ENCODE results near the gene ENDOV. TPM values are rescaled to one million over a fixed set of nuclear protein-coding genes. Genes with fewer than 3 reads are reported as not detected.

The ENDOV gene
- total and polyA plus RNA-seq, 2 of the 13 experiments (the other 11 are each of a cell fraction or from before 2014, with no cell fraction given) = 15.1 to 17.1 TPM

GRCh38 chr17:80426671-80427326 is 11.8 kb downstream of the ENDOV start (continued):
- TF ChIP-seq PBX2 (CRISPR knock-in tag; IDR thresholded peaks at IDR 0.05) = no peak
- TF ChIP-seq ZMAT3 (CRISPR knock-in tag; conservative IDR thresholded peaks at IDR 0.05) = no peak
- peak; percentile 49; the same call in 1 of the 3 replicates for TF ChIP-seq MXI1 (IDR thresholded peaks at IDR 0.05; ENCODE audit: borderline replicate concordance, low read depth, low read length)
- no peak for TF ChIP-seq KLF11 (CRISPR knock-in tag; IDR thresholded peaks at IDR 0.05)
- TF ChIP-seq POLR2AphosphoS2 (IDR thresholded peaks at IDR 0.05; ENCODE audit: low read depth, low read length) = no peak
- TF ChIP-seq SCMH1 (CRISPR knock-in tag; IDR thresholded peaks at IDR 0.05; ENCODE audit: borderline replicate concordance) = no peak
- TF ChIP-seq JARID2 (CRISPR knock-in tag; IDR thresholded peaks at IDR 0.05; ENCODE audit: insufficient replicate concordance) = peak; percentile 66
- no peak for TF ChIP-seq THYN1 (CRISPR knock-in tag; IDR thresholded peaks at IDR 0.05; ENCODE audit: borderline replicate concordance, low read depth)
- TF ChIP-seq BCL6 (CRISPR knock-in tag; IDR thresholded peaks at IDR 0.05) = peak; percentile 52; the same call in 1 of the 2 replicates
- peak; percentile 82 for TF ChIP-seq SALL1 (CRISPR knock-in tag; IDR thresholded peaks at IDR 0.05)
- no peak for TF ChIP-seq ARNT2 (CRISPR knock-in tag; IDR thresholded peaks at IDR 0.05; ENCODE audit: low read depth)
- no peak for TF ChIP-seq ZNF790 (CRISPR knock-in tag; IDR thresholded peaks at IDR 0.05; ENCODE audit: borderline replicate concordance)
- TF ChIP-seq YY1 (IDR thresholded peaks at IDR 0.05; ENCODE audit: insufficient read depth, insufficient replicate concordance, low read depth, low read length) = peak; percentile 65
- no peak for TF ChIP-seq SOX13 (IDR thresholded peaks at IDR 0.05)
- TF ChIP-seq SOX13 (CRISPR knock-in tag; conservative IDR thresholded peaks at IDR 0.05 in 1 of 2, IDR thresholded peaks at IDR 0.05 in 1 of 2) = no peak
- no peak for TF ChIP-seq ZFP36 (IDR thresholded peaks at IDR 0.05; ENCODE audit: borderline replicate concordance, low read depth, low read length, partially characterized antibody)
- peak; percentile 31; the same call in 1 of the 2 replicates for TF ChIP-seq YEATS2 (CRISPR knock-in tag; IDR thresholded peaks at IDR 0.05; ENCODE audit: borderline replicate concordance)
- TF ChIP-seq THAP7 (CRISPR knock-in tag; IDR thresholded peaks at IDR 0.05) = no peak
- peak; percentile 44; the same call in 1 of the 2 replicates for TF ChIP-seq ZNF232 (CRISPR knock-in tag; IDR thresholded peaks at IDR 0.05; ENCODE audit: borderline replicate concordance)
- TF ChIP-seq HNRNPUL1 (IDR thresholded peaks at IDR 0.05; ENCODE audit: low read depth, low read length) = no peak
- TF ChIP-seq SNAPC5 (CRISPR knock-in tag; IDR thresholded peaks at IDR 0.05; ENCODE audit: borderline replicate concordance) = no peak
- no peak for TF ChIP-seq TIGD3 (CRISPR knock-in tag; IDR thresholded peaks at IDR 0.05; ENCODE audit: borderline replicate concordance)
- TF ChIP-seq ZSCAN9 (CRISPR knock-in tag; IDR thresholded peaks at IDR 0.05; ENCODE audit: borderline replicate concordance) = peak; percentile 73; the same call in 1 of the 2 replicates
- TF ChIP-seq FOSL2 (CRISPR knock-in tag; IDR thresholded peaks at IDR 0.05) = peak; percentile 42; the same call in 1 of the 2 replicates
- peak; percentile 56 for TF ChIP-seq HOXA3 (CRISPR knock-in tag; IDR thresholded peaks at IDR 0.05)
- no peak for TF ChIP-seq MAX (IDR thresholded peaks at IDR 0.05)
- no peak for TF ChIP-seq ZNF816 (CRISPR knock-in tag; IDR thresholded peaks at IDR 0.05; ENCODE audit: borderline replicate concordance)
- TF ChIP-seq ZBTB38 (CRISPR knock-in tag; IDR thresholded peaks at IDR 0.05) = peak; percentile 64
- TF ChIP-seq ZNF777 (CRISPR knock-in tag; IDR thresholded peaks at IDR 0.05) = no peak
